NCI-H2171 treated with DMSO at 0.1 percent for 48 hours (cell line): ENCODE measurements around the gene ARMC5.

Experiments
- DNase-seq: peaks from one replicate; lab custom pipeline; 2025; lab: John Stamatoyannopoulos, UW

ARMC5 gene

GRCh38 chr16:31460582-31461002, 1.3 kb downstream of the ARMC5 start:
- peak; percentile 14 for DNase-seq

- DNase-seq = no peak
Observed at GRCh38 chr16:31461201-31461920, 2.1 kb downstream of the ARMC5 start.

DNA sequence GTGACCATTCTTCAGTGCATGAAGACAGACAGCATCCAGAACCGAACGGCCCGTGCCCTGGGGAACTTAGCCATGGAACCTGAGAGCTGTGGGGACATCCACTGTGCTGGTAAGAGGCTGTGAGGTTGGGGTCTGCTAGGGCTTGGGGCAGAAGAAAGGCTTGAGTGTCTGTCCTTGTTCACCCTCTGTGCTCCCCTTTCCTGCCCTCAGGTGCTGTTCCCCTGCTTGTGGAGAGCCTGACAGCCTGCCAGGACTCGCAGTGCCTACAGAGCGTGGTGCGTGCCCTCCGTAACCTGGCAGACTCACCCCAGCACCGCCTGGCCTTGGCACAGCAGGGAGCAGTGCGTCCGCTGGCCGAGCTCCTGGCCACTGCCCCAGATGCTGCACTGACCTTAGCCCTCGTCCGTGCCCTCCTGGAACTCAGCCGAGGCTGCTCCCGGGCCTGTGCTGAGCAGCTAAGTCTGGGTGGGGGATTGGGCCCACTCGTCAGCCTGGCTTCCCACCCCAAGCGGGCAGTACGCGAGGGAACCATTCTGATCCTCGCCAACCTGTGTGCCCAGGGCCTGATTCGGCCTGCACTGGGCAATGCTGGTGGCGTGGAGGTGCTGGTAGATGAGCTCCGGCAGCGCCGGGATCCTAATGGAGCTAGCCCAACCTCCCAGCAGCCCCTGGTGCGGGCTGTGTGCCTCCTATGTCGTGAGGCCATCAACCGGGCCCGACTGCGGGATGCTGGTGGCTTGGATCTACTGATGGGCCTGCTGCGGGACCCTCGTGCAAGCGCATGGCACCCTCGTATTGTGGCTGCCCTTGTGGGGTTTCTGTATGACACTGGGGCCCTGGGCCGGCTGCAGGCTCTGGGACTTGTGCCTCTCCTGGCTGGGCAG, 2.9 kb downstream of the ARMC5 start:
- no peak for DNase-seq

DNA sequence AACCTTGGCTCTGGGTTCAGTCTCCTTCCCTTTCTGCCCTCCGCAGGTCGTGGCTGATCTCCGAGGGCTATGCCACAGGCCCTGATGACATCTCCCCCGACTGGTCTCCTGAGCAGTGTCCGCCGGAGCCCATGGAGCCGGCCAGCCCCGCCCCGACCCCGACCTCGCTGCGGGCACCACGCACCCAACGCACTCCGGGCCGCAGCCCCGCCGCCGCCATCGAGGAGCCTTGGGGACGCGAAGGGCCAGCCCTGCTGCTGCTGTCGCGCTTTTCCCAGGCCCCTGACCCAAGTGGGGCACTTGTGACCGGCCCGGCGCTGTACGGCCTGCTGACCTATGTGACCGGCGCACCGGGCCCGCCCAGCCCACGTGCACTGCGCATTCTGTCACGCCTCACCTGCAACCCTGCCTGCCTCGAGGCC, 5.1 kb downstream of the ARMC5 start:
- DNase-seq = no peak

DNA sequence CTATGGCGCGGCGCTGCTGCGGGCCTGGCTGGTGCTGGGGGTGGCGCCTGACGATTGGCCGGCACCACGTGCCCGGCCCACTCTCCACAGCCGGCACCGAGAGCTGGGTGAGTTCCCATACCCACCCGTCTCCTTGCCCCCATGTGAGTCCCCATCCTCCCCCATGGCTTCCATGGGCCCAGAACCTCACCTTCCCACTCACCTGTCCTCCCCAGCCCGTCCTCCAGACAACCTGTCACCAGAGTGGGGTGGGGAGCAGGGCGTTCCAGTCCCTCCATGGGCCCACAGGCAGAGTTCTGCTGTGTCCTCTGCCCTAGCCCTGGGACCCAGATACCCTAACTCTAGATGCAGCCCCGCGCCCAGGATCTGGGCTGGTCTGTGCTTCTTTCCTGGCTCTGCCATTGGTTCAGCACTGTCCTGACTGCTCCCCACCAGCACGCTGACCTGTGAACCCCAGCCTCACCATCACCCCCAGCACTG, 5.5 kb downstream of the ARMC5 start:
- no peak for DNase-seq

DNA sequence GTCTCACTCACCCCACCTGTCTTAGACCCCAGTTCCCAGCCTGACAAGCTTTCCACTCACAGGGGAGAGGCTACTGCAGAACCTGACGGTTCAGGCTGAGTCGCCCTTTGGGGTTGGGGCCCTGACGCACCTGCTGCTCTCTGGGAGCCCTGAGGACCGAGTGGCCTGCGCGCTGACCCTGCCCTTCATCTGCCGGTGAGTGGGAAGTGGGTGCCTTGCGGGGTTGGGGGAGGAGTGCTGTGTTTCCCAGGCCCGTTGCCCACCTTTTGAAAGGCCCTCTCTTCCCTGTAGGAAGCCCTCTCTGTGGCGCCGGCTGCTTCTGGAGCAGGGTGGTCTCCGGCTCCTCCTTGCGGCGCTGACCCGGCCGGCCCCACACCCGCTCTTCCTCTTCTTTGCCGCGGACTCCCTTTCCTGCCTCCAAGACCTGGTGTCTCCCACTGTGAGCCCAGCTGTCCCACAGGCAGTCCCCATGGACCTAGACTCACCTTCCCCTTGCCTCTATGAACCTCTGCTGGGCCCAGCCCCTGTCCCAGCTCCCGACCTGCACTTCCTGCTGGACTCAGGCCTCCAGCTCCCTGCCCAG, 6.6 kb downstream of the ARMC5 start:
- DNase-seq = no peak

- DNase-seq = no peak
Observed at GRCh38 chr16:31466381-31466841, 7.1 kb downstream of the ARMC5 start.

DNA sequence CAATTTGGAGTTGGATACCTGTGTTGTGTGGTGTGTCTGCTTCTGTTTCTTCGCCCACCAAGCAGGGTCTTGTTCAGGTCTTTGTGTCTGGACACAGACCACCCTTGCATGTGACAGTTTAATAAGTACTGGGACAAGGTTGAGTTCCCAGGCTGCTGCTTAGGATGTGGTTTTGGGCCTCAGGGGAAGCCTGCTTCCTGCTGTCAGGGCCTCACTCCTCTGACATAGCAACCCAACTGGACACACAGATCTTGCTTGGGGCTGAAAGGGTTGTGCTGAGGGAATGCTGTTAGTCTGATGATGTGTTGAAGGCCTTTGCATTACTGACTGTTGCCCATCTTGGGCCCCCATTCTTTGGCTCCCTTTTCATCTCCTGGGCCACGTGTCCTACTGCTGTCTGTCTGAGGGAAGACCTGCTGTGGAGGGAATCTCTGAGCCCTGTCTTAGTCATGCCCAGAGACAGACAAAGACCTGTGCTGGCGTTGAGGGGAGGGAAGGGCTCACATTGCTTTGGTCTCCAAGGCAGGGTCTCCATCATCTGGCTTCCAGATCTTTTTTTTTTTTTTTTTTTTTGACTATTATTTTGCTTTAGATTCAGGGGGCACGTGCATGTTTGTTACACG, 8.0 kb downstream of the ARMC5 start:
- DNase-seq = no peak

GRCh38 chr16:31467858-31468257, 8.6 kb downstream of the ARMC5 start:
- no peak for DNase-seq

DNA sequence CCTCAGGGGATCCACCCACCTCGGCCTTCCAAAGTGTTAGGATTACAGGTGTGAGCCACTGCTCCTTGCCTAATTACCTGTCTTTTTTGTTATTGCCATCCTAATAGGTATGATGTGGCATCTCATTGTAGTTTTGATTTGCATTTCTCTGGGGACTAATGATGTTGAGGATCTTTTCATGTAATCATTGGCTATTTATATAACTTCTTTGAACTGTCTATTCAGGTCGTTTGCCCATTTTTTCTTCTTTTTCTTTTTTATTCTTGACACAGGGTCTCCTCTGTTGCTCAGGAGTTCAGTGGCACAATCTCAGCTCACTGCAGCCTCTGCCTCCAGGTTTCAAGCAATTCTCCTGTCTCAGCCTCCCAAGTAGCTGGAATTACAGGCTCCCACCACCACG, 11.3 kb downstream of the ARMC5 start:
- no peak for DNase-seq

GRCh38 chr16:31471241-31471874, 12.1 kb downstream of the ARMC5 start:
- DNase-seq = no peak

GRCh38 chr16:31471875-31472708, 12.8 kb downstream of the ARMC5 start, which contains the start of gene TGFB1I1:
Gene TGFB1I1, plus strand, starts transcription at chr16:31472152. Its CDS starts 37 bp downstream, at chr16:31472189.
- DNase-seq = peak; percentile 56

DNA sequence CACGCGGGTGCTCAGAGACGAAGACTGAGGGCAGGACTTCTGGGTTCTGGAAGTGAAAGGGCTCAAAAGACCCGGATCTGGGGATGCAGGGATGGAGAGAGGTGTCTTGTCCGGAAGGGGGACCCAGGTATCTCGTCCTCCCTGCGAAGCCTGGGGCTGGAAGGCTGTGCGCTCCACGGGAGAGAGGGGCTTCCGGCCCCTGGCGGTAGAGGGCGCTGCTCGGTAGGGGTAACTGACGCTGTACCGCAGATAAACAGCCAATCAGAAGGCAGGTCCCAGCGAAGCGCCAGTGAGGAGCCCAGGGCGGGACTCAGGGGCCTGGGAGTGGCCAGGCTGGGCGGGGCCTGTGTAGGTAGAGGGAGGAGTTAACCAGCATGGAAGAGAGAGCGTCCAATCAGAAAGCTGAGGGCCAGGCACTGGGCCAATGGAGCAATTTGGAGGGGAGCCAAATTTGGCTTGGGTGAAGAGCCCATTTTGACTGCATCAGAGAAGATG, 13.5 kb downstream of the ARMC5 start:
- DNase-seq = peak; percentile 94

DNA sequence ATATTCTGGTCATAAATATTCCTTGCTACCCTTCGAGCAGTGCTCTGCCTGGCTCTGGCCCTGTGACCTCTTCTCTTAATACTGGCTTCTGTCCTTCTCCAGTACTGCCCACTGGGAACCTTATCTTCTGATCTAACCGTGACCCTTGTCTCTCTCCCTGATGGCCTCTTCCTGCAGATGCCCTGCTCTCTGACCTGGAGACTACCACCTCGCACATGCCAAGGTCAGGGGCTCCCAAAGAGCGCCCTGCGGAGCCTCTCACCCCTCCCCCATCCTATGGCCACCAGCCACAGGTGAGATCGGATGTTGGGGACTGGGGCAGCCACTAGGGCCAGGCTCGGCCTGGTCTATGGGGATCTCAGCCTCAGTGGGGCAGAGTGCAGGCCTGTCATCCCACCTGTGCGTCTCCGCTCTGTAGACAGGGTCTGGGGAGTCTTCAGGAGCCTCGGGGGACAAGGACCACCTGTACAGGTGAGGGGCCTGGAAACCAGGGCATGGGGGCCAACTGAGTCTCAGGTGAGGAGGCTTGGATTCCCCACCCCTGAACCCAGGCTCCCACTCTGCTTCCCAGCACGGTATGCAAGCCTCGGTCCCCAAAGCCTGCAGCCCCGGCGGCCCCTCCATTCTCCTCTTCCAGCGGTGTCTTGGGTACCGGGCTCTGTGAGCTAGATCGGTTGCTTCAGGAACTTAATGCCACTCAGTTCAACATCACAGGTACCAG, 14.1 kb downstream of the ARMC5 start:
- DNase-seq = no peak

DNA sequence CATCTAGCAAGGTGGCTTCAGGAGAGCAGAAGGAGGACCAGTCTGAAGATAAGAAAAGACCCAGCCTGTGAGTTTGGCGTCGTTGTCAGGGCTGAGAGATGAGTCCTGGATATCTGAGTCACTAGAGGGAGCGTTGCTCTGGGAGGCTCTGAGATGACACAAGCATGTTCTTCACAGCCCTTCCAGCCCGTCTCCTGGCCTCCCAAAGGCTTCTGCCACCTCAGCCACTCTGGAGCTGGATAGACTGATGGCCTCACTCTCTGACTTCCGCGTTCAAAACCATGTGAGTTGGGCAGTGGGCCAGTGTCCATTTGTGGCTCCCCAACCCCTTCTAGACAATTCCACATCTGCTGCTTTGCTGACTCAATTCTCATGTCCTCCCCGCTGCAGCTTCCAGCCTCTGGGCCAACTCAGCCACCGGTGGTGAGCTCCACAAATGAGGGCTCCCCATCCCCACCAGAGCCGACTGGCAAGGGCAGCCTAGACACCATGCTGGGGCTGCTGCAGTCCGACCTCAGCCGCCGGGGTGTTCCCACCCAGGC, 14.9 kb downstream of the ARMC5 start:
- no peak for DNase-seq

DNA sequence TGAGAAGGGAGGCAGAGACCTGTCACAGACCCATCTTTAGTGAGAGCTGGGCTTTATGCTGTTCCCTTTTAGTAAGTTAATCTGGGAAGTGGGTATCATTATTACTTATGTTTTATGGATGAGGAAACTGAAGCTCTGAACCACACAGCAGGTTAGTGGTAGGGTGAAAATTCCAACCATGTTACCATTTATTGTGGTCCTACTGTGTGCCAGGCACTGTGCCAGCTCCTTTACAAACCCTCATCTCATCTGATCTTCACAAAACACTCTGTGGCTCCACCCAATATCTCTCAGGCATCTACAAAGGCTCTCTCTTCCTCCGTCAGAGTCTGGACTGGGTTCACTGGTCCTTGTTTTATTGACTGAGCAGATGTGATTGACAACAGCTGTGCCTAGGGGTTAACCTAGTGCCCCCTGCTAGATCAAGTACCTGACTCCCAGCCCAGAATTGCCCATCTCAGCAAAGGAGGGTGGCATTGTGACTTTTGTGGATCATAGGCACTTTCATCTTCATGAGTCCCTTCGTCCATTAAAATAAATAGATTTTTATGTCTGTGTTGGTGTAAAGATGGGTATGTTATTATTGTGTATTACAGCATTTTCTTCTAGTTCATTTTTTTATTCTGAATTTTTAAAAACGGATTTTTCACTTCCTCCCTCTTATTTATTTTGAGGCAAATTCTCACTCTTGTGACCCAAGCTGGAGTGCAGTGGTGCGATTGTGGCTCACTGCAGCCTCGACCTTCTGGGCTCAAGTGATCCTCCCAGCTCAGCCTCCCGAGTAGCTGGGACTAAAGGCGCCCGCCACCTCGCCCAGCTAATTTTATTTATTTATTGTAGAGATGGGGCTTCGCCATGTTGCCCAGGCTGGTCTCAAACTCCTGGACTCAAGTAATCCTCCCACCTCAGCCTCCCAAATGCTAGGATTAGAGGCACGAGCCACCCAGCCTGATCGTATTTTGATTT, 15.8 kb downstream of the ARMC5 start:
- DNase-seq = no peak

GRCh38 chr16:31475946-31476302, 16.6 kb downstream of the ARMC5 start:
- no peak for DNase-seq
